Neutrophil (primary cell): ENCODE results near the gene NBPF12.
"Not testable (repeated sequence)": the region's sequence is repeated elsewhere in the genome, so short reads cannot be mapped to it uniquely, and the experiment has no call there.

Experiments
- H3K27ac ChIP-seq: fragments of 200-600 bp; sonication (generic); 2 replicates; pipeline ENCODE4 v1.5.1; 2016; ENCODE audit warnings: mild to moderate bottlenecking, moderate library complexity
- H3K27me3 ChIP-seq: fragments of 200-600 bp; sonication (generic); 2 replicates; pipeline ENCODE4 v1.6.0; 2016; ENCODE audit warnings: mild to moderate bottlenecking
- H3K36me3 ChIP-seq: fragments of 200-600 bp; sonication (generic); 2 replicates; pipeline ENCODE4 v1.5.1; 2017
- H3K4me1 ChIP-seq, 2 experiments: fragments of 200-600 bp in 1 of 2; sonication (generic) in 1 of 2; 1 replicate in 1 of 2; 2 replicates in 1 of 2; pipeline versions ENCODE4 v1.5.1 to v1.6.1; 2013 to 2016; ENCODE audit warnings: low read depth in 1 of 2, low read length in 1 of 2, mild to moderate bottlenecking in 1 of 2, moderate library complexity in 1 of 2; ENCODE audit not compliant: control insufficient read depth in 1 of 2, insufficient read depth in 1 of 2
- H3K4me3 ChIP-seq, 2 experiments: fragments of 200-600 bp in 1 of 2; sonication (generic) in 1 of 2; 1 replicate in 1 of 2; 2 replicates in 1 of 2; pipeline ENCODE4 v1.5.1; 2013 to 2016; ENCODE audit warnings: low read depth in 1 of 2, low read length in 1 of 2, mild to moderate bottlenecking in 1 of 2, moderate library complexity in 1 of 2
- H3K9me3 ChIP-seq: fragments of 200-600 bp; sonication (generic); 2 replicates; pipeline ENCODE4 v1.5.1; 2016

Gene NBPF12, protein sequence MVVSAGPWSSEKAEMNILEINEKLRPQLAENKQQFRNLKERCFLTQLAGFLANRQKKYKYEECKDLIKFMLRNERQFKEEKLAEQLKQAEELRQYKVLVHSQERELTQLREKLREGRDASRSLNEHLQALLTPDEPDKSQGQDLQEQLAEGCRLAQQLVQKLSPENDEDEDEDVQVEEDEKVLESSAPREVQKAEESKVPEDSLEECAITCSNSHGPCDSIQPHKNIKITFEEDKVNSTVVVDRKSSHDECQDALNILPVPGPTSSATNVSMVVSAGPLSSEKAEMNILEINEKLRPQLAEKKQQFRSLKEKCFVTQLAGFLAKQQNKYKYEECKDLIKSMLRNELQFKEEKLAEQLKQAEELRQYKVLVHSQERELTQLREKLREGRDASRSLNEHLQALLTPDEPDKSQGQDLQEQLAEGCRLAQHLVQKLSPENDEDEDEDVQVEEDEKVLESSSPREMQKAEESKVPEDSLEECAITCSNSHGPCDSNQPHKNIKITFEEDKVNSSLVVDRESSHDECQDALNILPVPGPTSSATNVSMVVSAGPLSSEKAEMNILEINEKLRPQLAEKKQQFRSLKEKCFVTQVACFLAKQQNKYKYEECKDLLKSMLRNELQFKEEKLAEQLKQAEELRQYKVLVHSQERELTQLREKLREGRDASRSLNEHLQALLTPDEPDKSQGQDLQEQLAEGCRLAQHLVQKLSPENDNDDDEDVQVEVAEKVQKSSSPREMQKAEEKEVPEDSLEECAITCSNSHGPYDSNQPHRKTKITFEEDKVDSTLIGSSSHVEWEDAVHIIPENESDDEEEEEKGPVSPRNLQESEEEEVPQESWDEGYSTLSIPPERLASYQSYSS (N-terminal part only)

DNA sequence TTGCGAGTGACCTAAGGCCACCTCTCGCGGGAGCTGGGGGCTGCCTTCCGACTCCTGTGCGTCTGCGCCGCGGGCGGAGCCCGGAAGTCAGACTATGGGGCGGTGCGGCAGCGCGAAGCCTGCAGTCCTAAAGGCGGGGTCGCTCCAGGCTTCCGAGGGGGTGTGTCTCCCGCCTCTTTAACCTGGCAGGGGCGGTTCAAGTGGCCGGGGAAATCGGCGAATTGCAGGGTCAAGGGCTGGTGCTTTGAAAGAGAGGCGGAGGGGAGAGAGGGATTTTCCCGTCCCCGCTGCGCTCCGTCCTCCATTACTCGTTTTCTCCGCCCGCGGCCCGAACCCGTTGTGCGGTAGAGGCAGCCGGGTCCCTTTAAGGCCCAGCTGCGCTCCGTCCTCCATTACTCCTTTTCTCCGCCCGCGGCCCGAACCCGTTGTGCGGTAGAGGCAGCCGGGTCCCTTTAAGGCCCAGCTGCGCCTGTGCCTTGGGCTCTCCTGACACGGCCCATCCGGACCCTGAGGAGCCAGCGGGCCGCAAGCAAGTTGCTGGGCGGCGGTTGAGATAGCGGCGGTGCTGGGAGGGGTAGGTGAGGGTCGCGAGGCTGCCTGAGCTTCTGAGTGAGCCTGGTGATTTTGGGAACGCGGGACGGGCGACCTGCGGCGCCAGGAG is at the start of gene NBPF12:
Gene NBPF12, plus strand, starts transcription at position 83 of the 661 bp plus-strand sequence. CDS start 21,820 bp downstream, outside the sequence.
- Histone ChIP-seq H3K4me3 (peak within 1 kb of the TSS; percentile 74 to 83), H3K27ac (peak within 1 kb of the TSS; percentile 82)
- not testable (repeated sequence) for H3K36me3 ChIP-seq, H3K4me1 ChIP-seq, H3K9me3 ChIP-seq, H3K27me3 ChIP-seq

- H3K27me3 ChIP-seq, H3K27ac ChIP-seq, H3K36me3 ChIP-seq, H3K4me1 ChIP-seq, H3K9me3 ChIP-seq, H3K4me3 ChIP-seq: not testable (repeated sequence)
Measured at GRCh38 chr1:146891355-146891754, 46.8 kb upstream of the NBPF12 start.

- H3K4me1 ChIP-seq, H3K27ac ChIP-seq, H3K27me3 ChIP-seq, H3K9me3 ChIP-seq, H3K36me3 ChIP-seq, H3K4me3 ChIP-seq: not testable (repeated sequence)
Measured at GRCh38 chr1:146892331-146892730, 45.8 kb upstream of the NBPF12 start.

GRCh38 chr1:146907565-146908261 is 30.4 kb upstream of the NBPF12 start:
- not testable (repeated sequence) for H3K27ac ChIP-seq, H3K36me3 ChIP-seq, H3K9me3 ChIP-seq, H3K4me1 ChIP-seq, H3K27me3 ChIP-seq, H3K4me3 ChIP-seq

DNA sequence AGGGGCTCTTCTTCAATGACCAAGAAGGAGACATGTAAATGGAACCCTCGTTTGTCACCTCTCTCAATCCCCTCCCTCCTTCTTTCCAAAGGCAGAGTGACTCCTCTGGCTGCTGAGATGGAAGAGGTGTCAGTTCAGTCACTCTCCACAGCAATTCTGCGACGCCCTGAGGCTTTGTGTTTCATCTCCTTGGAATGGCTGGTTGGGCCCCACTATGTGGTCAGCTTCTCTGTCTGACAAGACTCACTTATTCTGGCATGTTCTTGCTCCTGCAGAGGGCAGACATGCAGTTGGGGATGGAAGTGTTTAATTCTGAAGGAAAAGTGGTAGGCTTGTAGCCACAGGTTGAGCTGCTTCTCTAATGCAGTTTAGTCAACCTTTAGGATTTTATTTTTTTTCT is 25.1 kb upstream of the NBPF12 start:
- H3K4me1 ChIP-seq, H3K9me3 ChIP-seq, H3K27me3 ChIP-seq, H3K4me3 ChIP-seq, H3K36me3 ChIP-seq, H3K27ac ChIP-seq: not testable (repeated sequence)

DNA sequence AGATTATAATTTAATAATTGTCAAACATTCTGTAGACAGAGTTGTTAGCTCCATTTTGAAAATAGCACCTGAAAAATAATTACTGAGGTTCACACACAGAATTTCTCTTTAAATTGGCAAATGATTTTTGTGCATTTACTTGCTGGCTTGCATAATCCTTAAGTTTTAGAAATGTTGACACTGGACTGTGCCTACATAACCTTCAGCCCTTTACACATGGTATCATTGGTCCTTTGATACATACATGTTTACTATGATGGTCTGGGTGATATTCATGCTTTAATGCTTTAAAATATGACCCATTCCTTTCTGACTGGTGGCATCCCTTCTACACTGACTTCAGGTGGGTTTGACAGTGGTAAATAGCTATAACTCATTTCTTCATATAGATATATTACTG is 17.3 kb upstream of the NBPF12 start:
- not testable (repeated sequence) for H3K4me3 ChIP-seq, H3K27me3 ChIP-seq, H3K4me1 ChIP-seq, H3K9me3 ChIP-seq, H3K27ac ChIP-seq, H3K36me3 ChIP-seq

GRCh38 chr1:146922614-146923013 is 15.5 kb upstream of the NBPF12 start:
- H3K36me3 ChIP-seq, H3K27ac ChIP-seq, H3K4me3 ChIP-seq, H3K27me3 ChIP-seq, H3K9me3 ChIP-seq, H3K4me1 ChIP-seq: not testable (repeated sequence)

DNA sequence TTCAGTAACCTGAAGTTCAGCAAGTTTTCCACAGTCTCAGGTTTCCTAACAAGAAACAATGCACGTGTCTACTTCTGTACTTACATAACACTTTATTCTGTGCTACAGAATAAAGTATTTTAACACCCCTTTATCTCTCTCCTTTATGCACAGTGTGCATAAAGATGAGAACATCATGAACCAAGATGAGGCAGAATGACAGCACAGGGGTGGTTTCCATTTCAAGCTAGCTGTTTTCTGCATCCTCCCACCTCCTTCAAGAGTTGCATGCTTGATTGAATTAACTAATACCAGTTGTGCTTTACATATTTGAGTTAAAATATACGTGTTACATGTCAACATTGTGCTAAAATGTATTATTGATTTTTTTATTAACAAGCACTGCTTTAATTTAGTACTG is 14.0 kb upstream of the NBPF12 start:
- H3K4me1 ChIP-seq, H3K9me3 ChIP-seq, H3K4me3 ChIP-seq, H3K36me3 ChIP-seq, H3K27ac ChIP-seq, H3K27me3 ChIP-seq: not testable (repeated sequence)

DNA sequence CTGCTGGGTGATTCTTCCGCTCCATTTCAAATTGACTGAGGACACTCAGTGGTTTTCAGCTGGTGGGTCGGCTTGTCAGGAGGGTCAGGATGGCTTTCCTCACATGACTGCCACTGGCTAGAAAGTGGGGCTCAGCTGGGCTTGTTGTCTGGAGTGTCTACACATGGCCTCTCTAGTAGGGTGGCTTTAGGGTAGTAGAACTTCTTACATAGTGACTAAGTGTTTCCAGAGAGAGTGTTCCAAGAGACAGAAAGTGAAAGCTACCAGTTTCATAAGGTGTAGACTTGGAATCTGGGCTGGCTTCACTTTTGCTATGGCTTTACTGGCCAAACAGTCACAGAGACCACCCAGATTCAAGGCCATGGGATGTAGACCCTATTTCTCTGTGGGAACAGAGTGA is 11.7 kb upstream of the NBPF12 start:
- H3K27me3 ChIP-seq, H3K36me3 ChIP-seq, H3K4me3 ChIP-seq, H3K27ac ChIP-seq, H3K9me3 ChIP-seq, H3K4me1 ChIP-seq: not testable (repeated sequence)

DNA sequence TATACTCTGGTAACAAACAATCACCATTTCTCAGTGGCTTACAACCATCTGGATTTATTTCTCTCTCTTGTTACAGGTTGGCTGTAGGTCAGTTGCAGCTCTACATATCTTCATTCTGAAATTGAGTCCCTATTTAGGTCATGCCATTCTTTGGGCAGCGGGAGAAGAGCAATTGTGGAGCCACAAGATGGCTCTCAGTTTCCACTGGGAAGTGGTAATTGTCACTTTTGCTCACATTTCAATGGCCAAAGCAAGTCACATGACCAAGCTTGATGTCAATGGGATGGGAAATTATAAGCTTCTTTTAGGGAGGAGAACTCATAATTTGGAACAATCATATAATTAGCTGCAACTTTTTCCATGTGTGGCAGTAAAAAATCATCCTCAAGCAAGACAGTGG is 7.9 kb upstream of the NBPF12 start:
- not testable (repeated sequence) for H3K9me3 ChIP-seq, H3K36me3 ChIP-seq, H3K27me3 ChIP-seq, H3K4me1 ChIP-seq, H3K27ac ChIP-seq, H3K4me3 ChIP-seq

- H3K9me3 ChIP-seq, H3K4me3 ChIP-seq, H3K36me3 ChIP-seq, H3K27ac ChIP-seq, H3K4me1 ChIP-seq, H3K27me3 ChIP-seq: not testable (repeated sequence)
Measured at GRCh38 chr1:146934390-146935223, 3.5 kb upstream of the NBPF12 start.

DNA sequence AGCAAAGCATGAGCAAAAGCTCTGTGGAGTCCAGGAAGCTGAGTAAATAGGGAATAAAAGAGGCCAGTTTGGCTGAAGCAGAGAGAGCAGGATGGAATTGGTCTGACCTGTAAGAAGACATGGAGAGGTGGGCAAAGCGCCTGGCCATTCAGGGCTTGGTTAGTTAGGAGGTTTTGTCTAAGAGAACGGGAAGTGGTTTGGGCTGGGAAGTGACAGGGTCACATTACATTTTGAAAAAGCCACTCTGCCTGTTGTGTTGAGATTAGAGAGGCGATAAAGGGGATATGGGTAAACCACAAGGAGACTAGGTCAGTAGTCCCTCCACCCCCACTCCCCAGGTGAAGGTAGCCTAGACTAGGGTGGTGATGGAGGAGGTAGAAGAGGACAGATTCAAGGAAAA is 662 bp upstream of the NBPF12 start:
- H3K27me3 ChIP-seq, H3K4me3 ChIP-seq, H3K9me3 ChIP-seq, H3K36me3 ChIP-seq, H3K27ac ChIP-seq, H3K4me1 ChIP-seq: not testable (repeated sequence)
